ENCODE measurements around the gene ZYG11A.

The ZYG11A gene

GRCh38 chr1:52880206-52880605 lies 37.6 kb downstream of the ZYG11A start:
- no peak for DNase-seq

- no peak for DNase-seq
Observed at GRCh38 chr1:52887483-52887882, 44.9 kb downstream of the ZYG11A start.

- DNase-seq, result no peak
Observed at GRCh38 chr1:52892424-52893215, 50.1 kb downstream of the ZYG11A start.

GRCh38 chr1:52899445-52899894 lies 56.9 kb downstream of the ZYG11A start:
- no peak for DNase-seq

- DNase-seq, result no peak
Observed at GRCh38 chr1:52900402-52900801, 57.8 kb downstream of the ZYG11A start.

GRCh38 chr1:52901384-52901783 lies 58.8 kb downstream of the ZYG11A start:
- no peak for DNase-seq

GRCh38 chr1:52904208-52904926 lies 61.8 kb downstream of the ZYG11A start:
- DNase-seq, result no peak

- no peak for DNase-seq
Observed at GRCh38 chr1:52904927-52905698, 62.6 kb downstream of the ZYG11A start.

GRCh38 chr1:52906135-52906603 lies 63.6 kb downstream of the ZYG11A start:
- no peak for DNase-seq

- no peak for DNase-seq
Observed at GRCh38 chr1:52907068-52907811, 64.7 kb downstream of the ZYG11A start.

- no peak for DNase-seq
Observed at GRCh38 chr1:52907812-52908153, 65.2 kb downstream of the ZYG11A start.

GRCh38 chr1:52911541-52911940 lies 69.0 kb downstream of the ZYG11A start:
- DNase-seq, result no peak

GRCh38 chr1:52913014-52913413 lies 70.5 kb downstream of the ZYG11A start:
- DNase-seq, result no peak

GRCh38 chr1:52913537-52913936 lies 71.0 kb downstream of the ZYG11A start:
- no peak for DNase-seq

GRCh38 chr1:52914463-52914862 lies 71.9 kb downstream of the ZYG11A start:
- no peak for DNase-seq

- DNase-seq, result no peak
Observed at GRCh38 chr1:52915211-52915854, 72.8 kb downstream of the ZYG11A start.

GRCh38 chr1:52915855-52916220 lies 73.3 kb downstream of the ZYG11A start:
- DNase-seq, result no peak

- no peak for DNase-seq
Observed at GRCh38 chr1:52916241-52916975, 73.8 kb downstream of the ZYG11A start.

GRCh38 chr1:52917156-52917555 lies 74.6 kb downstream of the ZYG11A start:
- no peak for DNase-seq

- no peak for DNase-seq
Observed at GRCh38 chr1:52917581-52917980, 75.0 kb downstream of the ZYG11A start.

GRCh38 chr1:52918201-52918600 lies 75.6 kb downstream of the ZYG11A start:
- no peak for DNase-seq
